ENCODE measurements around the gene SLIRP. TPM values are rescaled to one million over a fixed set of nuclear protein-coding genes. Genes with fewer than 3 reads are reported as not detected.
A peak's percentile ranks its signal among the peaks of the same experiment; 100 is the strongest.
"Not testable (repeated sequence)": the region's sequence is repeated elsewhere in the genome, so short reads cannot be mapped to it uniquely, and the experiment has no call there.

The SLIRP gene
- polyA plus RNA-seq, 3 donors, result 97.3 to 112 (median 108) TPM

- DNase-seq (ENCODE audit: extremely low read depth in 1 of 11, low read depth in 9 of 11, low spot score in 4 of 11), result no peak
Observed at GRCh38 chr14:77714926-77715325, 7.0 kb downstream of the SLIRP start.

GRCh38 chr14:77717608-77718305 lies 9.9 kb downstream of the SLIRP start:
- DNase-seq (ENCODE audit: extremely low read depth in 1 of 11, low read depth in 9 of 11, low spot score in 4 of 11), result no peak

- DNase-seq (ENCODE audit: extremely low read depth in 1 of 11, low read depth in 9 of 11, low spot score in 4 of 11), result no peak
Observed at GRCh38 chr14:77721437-77721836, 13.5 kb downstream of the SLIRP start.

- DNase-seq (ENCODE audit: extremely low read depth in 1 of 11, low read depth in 9 of 11, low spot score in 4 of 11), result no peak
Observed at GRCh38 chr14:77722301-77722700, 14.4 kb downstream of the SLIRP start.

GRCh38 chr14:77730976-77731497 lies 23.1 kb downstream of the SLIRP start:
- DNase-seq (ENCODE audit: extremely low read depth in 1 of 11, low read depth in 9 of 11, low spot score in 4 of 11), result no peak

GRCh38 chr14:77738559-77739250 lies 30.8 kb downstream of the SLIRP start:
- no peak for DNase-seq (ENCODE audit: extremely low read depth in 1 of 11, low read depth in 9 of 11, low spot score in 4 of 11)

- no peak for DNase-seq (ENCODE audit: extremely low read depth in 1 of 11, low read depth in 9 of 11, low spot score in 4 of 11)
Observed at GRCh38 chr14:77741438-77741837, 33.5 kb downstream of the SLIRP start.

- no peak for DNase-seq (ENCODE audit: extremely low read depth in 1 of 11, low read depth in 9 of 11, low spot score in 4 of 11)
Observed at GRCh38 chr14:77746064-77746702, 38.3 kb downstream of the SLIRP start.

GRCh38 chr14:77747425-77747824 lies 39.5 kb downstream of the SLIRP start:
- DNase-seq (ENCODE audit: extremely low read depth in 1 of 11, low read depth in 9 of 11, low spot score in 4 of 11), result not testable (repeated sequence)

GRCh38 chr14:77752266-77752665 lies 44.4 kb downstream of the SLIRP start:
- DNase-seq (ENCODE audit: extremely low read depth in 1 of 11, low read depth in 9 of 11, low spot score in 4 of 11), result no peak

GRCh38 chr14:77752799-77753516 lies 45.1 kb downstream of the SLIRP start:
- DNase-seq (ENCODE audit: extremely low read depth in 1 of 11, low read depth in 9 of 11, low spot score in 4 of 11), result no peak

GRCh38 chr14:77760381-77761204 lies 52.7 kb downstream of the SLIRP start, which contains the start of gene SNW1:
Gene SNW1, minus strand, starts transcription at chr14:77761156. Its CDS starts 29 bp downstream, at chr14:77761127.
- peak; percentile 73 to 95 (median 91) for DNase-seq (ENCODE audit: extremely low read depth in 1 of 11, low read depth in 9 of 11, low spot score in 4 of 11)

- DNase-seq (ENCODE audit: extremely low read depth in 1 of 11, low read depth in 9 of 11, low spot score in 4 of 11), result peak in 6 of 11 donors; percentile 2 to 88 (median 7)
Observed at GRCh38 chr14:77761205-77761931, 53.5 kb downstream of the SLIRP start.

GRCh38 chr14:77763316-77763715 lies 55.4 kb downstream of the SLIRP start:
- no peak for DNase-seq (ENCODE audit: extremely low read depth in 1 of 11, low read depth in 9 of 11, low spot score in 4 of 11)

- DNase-seq (ENCODE audit: extremely low read depth in 1 of 11, low read depth in 9 of 11, low spot score in 4 of 11), result peak in 4 of 11 donors; percentile 11 to 21 (median 16)
Observed at GRCh38 chr14:77763978-77764377, 56.1 kb downstream of the SLIRP start.

Data from renal cortex interstitium (tissue), 11 donors.